ENCODE data around the gene SURF6.

DNA sequence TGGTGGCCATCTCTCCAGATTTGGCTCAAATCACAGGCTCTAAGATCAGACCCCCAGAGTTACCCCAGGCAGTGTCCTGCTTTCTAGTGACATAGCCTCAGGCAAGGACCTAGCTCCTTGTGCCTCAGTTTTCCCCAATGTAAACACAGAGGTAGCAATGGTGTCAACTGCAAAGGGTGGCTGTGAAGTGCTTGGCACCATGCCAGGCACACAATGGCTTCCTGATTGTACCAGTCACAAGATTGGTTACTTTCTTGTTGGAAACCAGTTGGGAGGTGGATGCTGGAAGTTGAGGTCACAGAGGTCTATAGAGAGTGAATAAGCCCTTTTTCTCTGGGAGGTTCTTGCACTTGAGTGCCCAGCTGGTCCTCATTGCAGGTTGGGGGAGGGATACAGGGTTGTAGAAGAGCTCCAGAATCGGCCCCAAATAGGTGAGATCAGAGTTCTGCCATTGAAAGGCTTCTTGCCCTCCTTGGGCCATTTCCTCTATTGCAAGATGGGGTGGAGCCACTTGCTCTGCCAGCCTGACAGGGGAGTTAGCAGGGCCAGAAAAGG, 42.5 kb upstream of the SURF6 start:
- TF ChIP-seq, protein P1, sequence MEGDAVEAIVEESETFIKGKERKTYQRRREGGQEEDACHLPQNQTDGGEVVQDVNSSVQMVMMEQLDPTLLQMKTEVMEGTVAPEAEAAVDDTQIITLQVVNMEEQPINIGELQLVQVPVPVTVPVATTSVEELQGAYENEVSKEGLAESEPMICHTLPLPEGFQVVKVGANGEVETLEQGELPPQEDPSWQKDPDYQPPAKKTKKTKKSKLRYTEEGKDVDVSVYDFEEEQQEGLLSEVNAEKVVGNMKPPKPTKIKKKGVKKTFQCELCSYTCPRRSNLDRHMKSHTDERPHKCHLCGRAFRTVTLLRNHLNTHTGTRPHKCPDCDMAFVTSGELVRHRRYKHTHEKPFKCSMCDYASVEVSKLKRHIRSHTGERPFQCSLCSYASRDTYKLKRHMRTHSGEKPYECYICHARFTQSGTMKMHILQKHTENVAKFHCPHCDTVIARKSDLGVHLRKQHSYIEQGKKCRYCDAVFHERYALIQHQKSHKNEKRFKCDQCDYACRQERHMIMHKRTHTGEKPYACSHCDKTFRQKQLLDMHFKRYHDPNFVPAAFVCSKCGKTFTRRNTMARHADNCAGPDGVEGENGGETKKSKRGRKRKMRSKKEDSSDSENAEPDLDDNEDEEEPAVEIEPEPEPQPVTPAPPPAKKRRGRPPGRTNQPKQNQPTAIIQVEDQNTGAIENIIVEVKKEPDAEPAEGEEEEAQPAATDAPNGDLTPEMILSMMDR (IDR thresholded peaks at IDR 0.05 in 8 of 11, conservative IDR thresholded peaks at IDR 0.05 in 3 of 11): no peak
- no peak for TF ChIP-seq POLR2A (IDR thresholded peaks at IDR 0.05)
